KMS-11 (cell line): Measurements from ENCODE around the gene ECPAS.

Source experiments
- H2AFZ ChIP-seq: fragments of 200-600 bp; sonication (generic); 2 replicates; pipeline ENCODE4 v1.6.1; 2016; ENCODE audit warnings: antibody characterized with exemption, mixed run types, low read depth
- H3K27ac ChIP-seq: fragments of 200-600 bp; sonication (generic); 2 replicates; pipeline ENCODE4 v1.6.1; 2016; ENCODE audit warnings: mild to moderate bottlenecking, mixed run types
- H3K27me3 ChIP-seq: fragments of 200-600 bp; sonication (generic); 2 replicates; pipeline ENCODE4 v1.6.1; 2017; ENCODE audit warnings: mild to moderate bottlenecking, low read depth, mixed run types, moderate library complexity; ENCODE audit not compliant: insufficient read depth
- H3K36me3 ChIP-seq: fragments of 200-600 bp; sonication (generic); 2 replicates; pipeline ENCODE4 v1.6.1; 2017; ENCODE audit warnings: mild to moderate bottlenecking, mixed run types; ENCODE audit not compliant: insufficient read depth
- H3K4me1 ChIP-seq: fragments of 200-600 bp; sonication (generic); 2 replicates; pipeline ENCODE4 v1.6.1; 2016; ENCODE audit warnings: mild to moderate bottlenecking, low read depth, mixed run types; ENCODE audit not compliant: poor library complexity, severe bottlenecking
- H3K4me2 ChIP-seq: fragments of 200-600 bp; sonication (generic); 2 replicates; pipeline ENCODE4 v1.7.0; 2016; ENCODE audit warnings: mild to moderate bottlenecking, mixed run types
- H3K4me3 ChIP-seq: fragments of 200-600 bp; sonication (generic); IDR thresholded peaks from 2 replicates; pipeline ENCODE4 v1.6.1; 2017; ENCODE audit warnings: low read depth, low read length, mixed read lengths; ENCODE audit not compliant: insufficient read depth
- H3K79me2 ChIP-seq: fragments of 200-600 bp; sonication (generic); 2 replicates; pipeline ENCODE4 v1.6.1; 2016; ENCODE audit warnings: low read depth, mixed run types; ENCODE audit not compliant: insufficient read depth
- H3K9ac ChIP-seq: fragments of 200-600 bp; sonication (generic); 2 replicates; pipeline ENCODE4 v1.6.1; 2016; ENCODE audit warnings: mild to moderate bottlenecking, mixed run types
- H4K20me1 ChIP-seq: fragments of 200-600 bp; sonication (generic); 2 replicates; pipeline ENCODE4 v1.6.1; 2016; ENCODE audit warnings: mild to moderate bottlenecking, mixed run types; ENCODE audit not compliant: insufficient read depth
- TF ChIP-seq, protein P1 (sequence below): fragments of 200-600 bp; sonication (generic); conservative IDR thresholded peaks from 2 replicates; pipeline ENCODE4 v1.6.1; 2017; ENCODE audit warnings: low read depth, mild to moderate bottlenecking, antibody characterized with exemption, low read length, moderate library complexity, mixed read lengths

ECPAS gene

DNA sequence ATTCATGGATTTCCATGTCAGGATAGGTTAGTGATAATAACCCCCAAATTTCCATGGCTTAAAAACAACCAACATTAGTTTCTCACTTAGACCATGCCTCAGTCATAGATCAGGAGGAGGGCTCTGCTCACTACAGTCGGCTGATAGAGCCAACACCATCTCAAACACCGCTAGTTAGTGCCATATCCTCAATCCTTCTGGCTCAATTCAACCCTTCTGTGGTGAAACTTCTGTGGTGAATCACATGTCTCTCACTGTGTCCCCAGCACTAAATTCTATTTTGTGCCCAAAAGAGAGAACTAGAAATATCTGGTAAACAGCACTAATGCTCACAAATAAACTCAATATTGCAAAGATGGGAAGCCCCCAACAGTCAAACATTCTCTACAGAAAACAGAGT is 21.1 kb downstream of the ECPAS start:
- H3K4me3 ChIP-seq: no peak overlapping the region
- H4K20me1 ChIP-seq: peaks cover 16% of the 10 kb centered on the region; the same call in 1 of the 2 replicates
- no peak overlapping the region for H2AFZ ChIP-seq
- H3K9ac ChIP-seq: no peak overlapping the region
- no peaks in the 10 kb centered on the region for H3K27me3 ChIP-seq
- peaks cover 36% of the 10 kb centered on the region for H3K4me1 ChIP-seq
- H3K79me2 ChIP-seq: peaks cover 97% of the 10 kb centered on the region
- H3K27ac ChIP-seq: no peak overlapping the region
- H3K4me2 ChIP-seq: no peak overlapping the region; the same call in 1 of the 2 replicates
- TF ChIP-seq, protein P1, sequence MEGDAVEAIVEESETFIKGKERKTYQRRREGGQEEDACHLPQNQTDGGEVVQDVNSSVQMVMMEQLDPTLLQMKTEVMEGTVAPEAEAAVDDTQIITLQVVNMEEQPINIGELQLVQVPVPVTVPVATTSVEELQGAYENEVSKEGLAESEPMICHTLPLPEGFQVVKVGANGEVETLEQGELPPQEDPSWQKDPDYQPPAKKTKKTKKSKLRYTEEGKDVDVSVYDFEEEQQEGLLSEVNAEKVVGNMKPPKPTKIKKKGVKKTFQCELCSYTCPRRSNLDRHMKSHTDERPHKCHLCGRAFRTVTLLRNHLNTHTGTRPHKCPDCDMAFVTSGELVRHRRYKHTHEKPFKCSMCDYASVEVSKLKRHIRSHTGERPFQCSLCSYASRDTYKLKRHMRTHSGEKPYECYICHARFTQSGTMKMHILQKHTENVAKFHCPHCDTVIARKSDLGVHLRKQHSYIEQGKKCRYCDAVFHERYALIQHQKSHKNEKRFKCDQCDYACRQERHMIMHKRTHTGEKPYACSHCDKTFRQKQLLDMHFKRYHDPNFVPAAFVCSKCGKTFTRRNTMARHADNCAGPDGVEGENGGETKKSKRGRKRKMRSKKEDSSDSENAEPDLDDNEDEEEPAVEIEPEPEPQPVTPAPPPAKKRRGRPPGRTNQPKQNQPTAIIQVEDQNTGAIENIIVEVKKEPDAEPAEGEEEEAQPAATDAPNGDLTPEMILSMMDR: no peak
- H3K36me3 ChIP-seq: no peaks in the 10 kb centered on the region

DNA sequence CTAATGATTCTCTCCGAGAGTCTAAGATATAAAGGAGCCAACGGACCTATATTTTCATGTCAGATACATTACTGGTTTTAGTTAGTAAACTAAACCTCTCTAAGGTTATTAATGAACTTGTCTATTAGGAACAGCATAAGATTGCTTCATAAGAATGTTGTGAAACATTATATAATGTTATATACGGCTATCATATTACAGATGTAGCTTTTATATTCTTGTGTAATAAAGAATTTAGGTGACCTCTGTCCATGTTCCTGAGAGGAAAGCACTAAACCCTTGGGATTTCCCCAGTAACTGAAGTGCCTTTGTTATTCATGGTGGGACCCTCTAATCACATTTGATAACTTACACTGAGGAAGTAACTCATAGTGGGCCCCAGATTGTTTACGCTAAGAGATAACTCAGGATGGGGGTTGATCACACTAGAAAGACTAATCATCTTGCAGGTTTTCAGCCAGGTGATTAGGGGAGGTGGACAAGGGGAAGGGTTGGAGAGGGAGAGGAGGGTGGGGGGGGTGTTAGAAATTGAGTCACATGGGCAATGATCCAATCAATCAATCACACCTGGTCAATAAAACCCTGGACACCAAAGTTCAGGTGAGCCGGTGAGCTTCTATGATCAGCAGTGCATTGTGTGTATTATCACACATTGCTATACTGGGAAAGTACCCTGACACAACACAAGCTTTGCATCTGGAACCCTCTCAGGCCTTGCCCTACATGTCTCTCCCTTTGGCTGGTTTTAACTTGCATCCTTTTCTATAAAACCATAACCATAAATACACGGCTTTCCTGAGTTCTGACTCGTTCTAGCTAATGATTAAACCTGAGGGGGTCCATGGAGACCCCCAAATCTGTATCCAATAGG is 25.8 kb downstream of the ECPAS start:
- H3K4me3 ChIP-seq: no peak overlapping the region
- H3K4me2 ChIP-seq: no peak overlapping the region
- H2AFZ ChIP-seq: no peak overlapping the region
- H3K27me3 ChIP-seq: no peaks in the 10 kb centered on the region
- peaks cover 50% of the 10 kb centered on the region for H3K4me1 ChIP-seq
- H4K20me1 ChIP-seq: peaks cover 21% of the 10 kb centered on the region; the same call in 1 of the 2 replicates
- peaks cover 98% of the 10 kb centered on the region for H3K79me2 ChIP-seq
- TF ChIP-seq, protein P1: no peak
- H3K36me3 ChIP-seq: no peaks in the 10 kb centered on the region
- H3K9ac ChIP-seq: no peak overlapping the region
- H3K27ac ChIP-seq: no peak overlapping the region

GRCh38 chr9:111456529-111456928 is 27.7 kb downstream of the ECPAS start:
- TF ChIP-seq, protein P1: no peak
- H3K9ac ChIP-seq: no peak overlapping the region
- peak overlapping the region; percentile 14; the same call in 1 of the 2 replicates for H3K27ac ChIP-seq
- peaks cover 97% of the 10 kb centered on the region for H3K79me2 ChIP-seq
- no peak overlapping the region for H3K4me3 ChIP-seq
- H3K36me3 ChIP-seq: no peaks in the 10 kb centered on the region
- H4K20me1 ChIP-seq: peaks cover 21% of the 10 kb centered on the region; the same call in 1 of the 2 replicates
- H2AFZ ChIP-seq: no peak overlapping the region
- no peaks in the 10 kb centered on the region for H3K27me3 ChIP-seq
- H3K4me1 ChIP-seq: peaks cover 44% of the 10 kb centered on the region
- H3K4me2 ChIP-seq: peak overlapping the region; percentile 18; the same call in 1 of the 2 replicates

DNA sequence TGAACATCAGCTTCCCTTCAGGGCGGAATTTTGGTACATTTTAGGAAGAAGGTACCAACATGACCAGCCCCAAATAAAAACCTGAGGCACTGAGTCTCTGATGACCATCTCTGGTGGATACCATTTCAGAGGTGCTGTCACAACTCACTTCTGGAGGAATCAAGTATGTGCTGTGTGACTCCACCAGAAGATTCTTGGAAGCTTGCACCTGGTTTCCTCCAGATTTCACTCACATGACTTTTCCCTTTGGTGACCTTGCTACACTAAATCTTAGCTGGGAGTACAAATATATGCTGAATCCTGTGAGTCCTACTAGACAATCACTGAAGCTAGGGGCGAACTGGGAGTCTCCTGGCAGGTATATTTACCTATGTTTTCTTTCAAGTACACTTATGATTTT is 28.5 kb downstream of the ECPAS start:
- Histone ChIP-seq H3K4me3 (no peak overlapping the region), H3K9ac (no peak overlapping the region), H2AFZ (no peak overlapping the region), H4K20me1 (peaks cover 21% of the 10 kb centered on the region; the same call in 1 of the 2 replicates), H3K36me3 (no peaks in the 10 kb centered on the region), H3K27ac (no peak overlapping the region), H3K27me3 (no peaks in the 10 kb centered on the region), H3K4me1 (peaks cover 44% of the 10 kb centered on the region), H3K79me2 (peaks cover 95% of the 10 kb centered on the region), H3K4me2 (no peak overlapping the region)
- TF ChIP-seq, protein P1: no peak
